ENCODE data around the gene ITGA11. TPM values are rescaled to one million over a fixed set of nuclear protein-coding genes. Genes with fewer than 3 reads are reported as not detected.

The ITGA11 gene
- total and polyA plus RNA-seq, 2 experiments from 2014 or later: 0.03 to 0.40 TPM

DNA sequence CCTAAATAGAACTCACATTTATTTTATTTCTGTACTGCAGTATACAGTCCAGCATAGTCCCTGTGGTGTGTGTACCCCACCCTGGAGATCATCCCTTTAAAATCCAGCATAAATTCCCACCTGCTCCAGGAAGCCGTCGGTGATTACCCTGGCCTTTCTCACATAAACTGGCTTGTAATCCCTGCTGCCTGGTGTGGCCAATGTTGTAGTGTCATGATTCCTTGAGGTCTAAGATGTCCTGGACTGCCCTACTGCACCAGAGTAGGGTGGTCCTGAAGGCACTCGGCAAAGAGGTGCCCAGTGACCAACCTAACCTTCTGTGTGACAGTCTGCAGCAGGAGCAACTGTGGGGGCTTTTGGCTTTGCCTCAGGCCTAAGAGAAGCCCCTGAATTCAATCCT lies 58.9 kb downstream of the ITGA11 start:
- no peaks in the 10 kb centered on the region for H3K36me3 Mint-ChIP-seq (ENCODE audit: low read depth)
- no peak overlapping the region for H3K27ac Mint-ChIP-seq
- TF ChIP-seq STAT1 (IDR thresholded peaks at IDR 0.05; ENCODE audit: unreplicated experiment): no peak
- TF ChIP-seq, protein P1, sequence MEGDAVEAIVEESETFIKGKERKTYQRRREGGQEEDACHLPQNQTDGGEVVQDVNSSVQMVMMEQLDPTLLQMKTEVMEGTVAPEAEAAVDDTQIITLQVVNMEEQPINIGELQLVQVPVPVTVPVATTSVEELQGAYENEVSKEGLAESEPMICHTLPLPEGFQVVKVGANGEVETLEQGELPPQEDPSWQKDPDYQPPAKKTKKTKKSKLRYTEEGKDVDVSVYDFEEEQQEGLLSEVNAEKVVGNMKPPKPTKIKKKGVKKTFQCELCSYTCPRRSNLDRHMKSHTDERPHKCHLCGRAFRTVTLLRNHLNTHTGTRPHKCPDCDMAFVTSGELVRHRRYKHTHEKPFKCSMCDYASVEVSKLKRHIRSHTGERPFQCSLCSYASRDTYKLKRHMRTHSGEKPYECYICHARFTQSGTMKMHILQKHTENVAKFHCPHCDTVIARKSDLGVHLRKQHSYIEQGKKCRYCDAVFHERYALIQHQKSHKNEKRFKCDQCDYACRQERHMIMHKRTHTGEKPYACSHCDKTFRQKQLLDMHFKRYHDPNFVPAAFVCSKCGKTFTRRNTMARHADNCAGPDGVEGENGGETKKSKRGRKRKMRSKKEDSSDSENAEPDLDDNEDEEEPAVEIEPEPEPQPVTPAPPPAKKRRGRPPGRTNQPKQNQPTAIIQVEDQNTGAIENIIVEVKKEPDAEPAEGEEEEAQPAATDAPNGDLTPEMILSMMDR (conservative IDR thresholded peaks at IDR 0.05; ENCODE audit: low read depth in 2 of 2): no peak
- TF ChIP-seq, protein P2, sequence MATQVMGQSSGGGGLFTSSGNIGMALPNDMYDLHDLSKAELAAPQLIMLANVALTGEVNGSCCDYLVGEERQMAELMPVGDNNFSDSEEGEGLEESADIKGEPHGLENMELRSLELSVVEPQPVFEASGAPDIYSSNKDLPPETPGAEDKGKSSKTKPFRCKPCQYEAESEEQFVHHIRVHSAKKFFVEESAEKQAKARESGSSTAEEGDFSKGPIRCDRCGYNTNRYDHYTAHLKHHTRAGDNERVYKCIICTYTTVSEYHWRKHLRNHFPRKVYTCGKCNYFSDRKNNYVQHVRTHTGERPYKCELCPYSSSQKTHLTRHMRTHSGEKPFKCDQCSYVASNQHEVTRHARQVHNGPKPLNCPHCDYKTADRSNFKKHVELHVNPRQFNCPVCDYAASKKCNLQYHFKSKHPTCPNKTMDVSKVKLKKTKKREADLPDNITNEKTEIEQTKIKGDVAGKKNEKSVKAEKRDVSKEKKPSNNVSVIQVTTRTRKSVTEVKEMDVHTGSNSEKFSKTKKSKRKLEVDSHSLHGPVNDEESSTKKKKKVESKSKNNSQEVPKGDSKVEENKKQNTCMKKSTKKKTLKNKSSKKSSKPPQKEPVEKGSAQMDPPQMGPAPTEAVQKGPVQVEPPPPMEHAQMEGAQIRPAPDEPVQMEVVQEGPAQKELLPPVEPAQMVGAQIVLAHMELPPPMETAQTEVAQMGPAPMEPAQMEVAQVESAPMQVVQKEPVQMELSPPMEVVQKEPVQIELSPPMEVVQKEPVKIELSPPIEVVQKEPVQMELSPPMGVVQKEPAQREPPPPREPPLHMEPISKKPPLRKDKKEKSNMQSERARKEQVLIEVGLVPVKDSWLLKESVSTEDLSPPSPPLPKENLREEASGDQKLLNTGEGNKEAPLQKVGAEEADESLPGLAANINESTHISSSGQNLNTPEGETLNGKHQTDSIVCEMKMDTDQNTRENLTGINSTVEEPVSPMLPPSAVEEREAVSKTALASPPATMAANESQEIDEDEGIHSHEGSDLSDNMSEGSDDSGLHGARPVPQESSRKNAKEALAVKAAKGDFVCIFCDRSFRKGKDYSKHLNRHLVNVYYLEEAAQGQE (IDR thresholded peaks at IDR 0.05; ENCODE audit: unreplicated experiment): no peak
- no peak for TF ChIP-seq CREB1 (CRISPR knock-in tag; IDR thresholded peaks at IDR 0.05; ENCODE audit: low read depth)
- no peak for TF ChIP-seq ZNF331 (CRISPR knock-in tag; IDR thresholded peaks at IDR 0.05; ENCODE audit: low read depth)
- no peak for TF ChIP-seq ZNF114 (CRISPR knock-in tag; IDR thresholded peaks at IDR 0.05)
- no peak for TF ChIP-seq EZH2phosphoT487 (IDR thresholded peaks at IDR 0.05; ENCODE audit: unreplicated experiment)
- no peak for TF ChIP-seq EZH2 (IDR thresholded peaks at IDR 0.05; ENCODE audit: low read depth, unreplicated experiment)
- TF ChIP-seq, protein P3, sequence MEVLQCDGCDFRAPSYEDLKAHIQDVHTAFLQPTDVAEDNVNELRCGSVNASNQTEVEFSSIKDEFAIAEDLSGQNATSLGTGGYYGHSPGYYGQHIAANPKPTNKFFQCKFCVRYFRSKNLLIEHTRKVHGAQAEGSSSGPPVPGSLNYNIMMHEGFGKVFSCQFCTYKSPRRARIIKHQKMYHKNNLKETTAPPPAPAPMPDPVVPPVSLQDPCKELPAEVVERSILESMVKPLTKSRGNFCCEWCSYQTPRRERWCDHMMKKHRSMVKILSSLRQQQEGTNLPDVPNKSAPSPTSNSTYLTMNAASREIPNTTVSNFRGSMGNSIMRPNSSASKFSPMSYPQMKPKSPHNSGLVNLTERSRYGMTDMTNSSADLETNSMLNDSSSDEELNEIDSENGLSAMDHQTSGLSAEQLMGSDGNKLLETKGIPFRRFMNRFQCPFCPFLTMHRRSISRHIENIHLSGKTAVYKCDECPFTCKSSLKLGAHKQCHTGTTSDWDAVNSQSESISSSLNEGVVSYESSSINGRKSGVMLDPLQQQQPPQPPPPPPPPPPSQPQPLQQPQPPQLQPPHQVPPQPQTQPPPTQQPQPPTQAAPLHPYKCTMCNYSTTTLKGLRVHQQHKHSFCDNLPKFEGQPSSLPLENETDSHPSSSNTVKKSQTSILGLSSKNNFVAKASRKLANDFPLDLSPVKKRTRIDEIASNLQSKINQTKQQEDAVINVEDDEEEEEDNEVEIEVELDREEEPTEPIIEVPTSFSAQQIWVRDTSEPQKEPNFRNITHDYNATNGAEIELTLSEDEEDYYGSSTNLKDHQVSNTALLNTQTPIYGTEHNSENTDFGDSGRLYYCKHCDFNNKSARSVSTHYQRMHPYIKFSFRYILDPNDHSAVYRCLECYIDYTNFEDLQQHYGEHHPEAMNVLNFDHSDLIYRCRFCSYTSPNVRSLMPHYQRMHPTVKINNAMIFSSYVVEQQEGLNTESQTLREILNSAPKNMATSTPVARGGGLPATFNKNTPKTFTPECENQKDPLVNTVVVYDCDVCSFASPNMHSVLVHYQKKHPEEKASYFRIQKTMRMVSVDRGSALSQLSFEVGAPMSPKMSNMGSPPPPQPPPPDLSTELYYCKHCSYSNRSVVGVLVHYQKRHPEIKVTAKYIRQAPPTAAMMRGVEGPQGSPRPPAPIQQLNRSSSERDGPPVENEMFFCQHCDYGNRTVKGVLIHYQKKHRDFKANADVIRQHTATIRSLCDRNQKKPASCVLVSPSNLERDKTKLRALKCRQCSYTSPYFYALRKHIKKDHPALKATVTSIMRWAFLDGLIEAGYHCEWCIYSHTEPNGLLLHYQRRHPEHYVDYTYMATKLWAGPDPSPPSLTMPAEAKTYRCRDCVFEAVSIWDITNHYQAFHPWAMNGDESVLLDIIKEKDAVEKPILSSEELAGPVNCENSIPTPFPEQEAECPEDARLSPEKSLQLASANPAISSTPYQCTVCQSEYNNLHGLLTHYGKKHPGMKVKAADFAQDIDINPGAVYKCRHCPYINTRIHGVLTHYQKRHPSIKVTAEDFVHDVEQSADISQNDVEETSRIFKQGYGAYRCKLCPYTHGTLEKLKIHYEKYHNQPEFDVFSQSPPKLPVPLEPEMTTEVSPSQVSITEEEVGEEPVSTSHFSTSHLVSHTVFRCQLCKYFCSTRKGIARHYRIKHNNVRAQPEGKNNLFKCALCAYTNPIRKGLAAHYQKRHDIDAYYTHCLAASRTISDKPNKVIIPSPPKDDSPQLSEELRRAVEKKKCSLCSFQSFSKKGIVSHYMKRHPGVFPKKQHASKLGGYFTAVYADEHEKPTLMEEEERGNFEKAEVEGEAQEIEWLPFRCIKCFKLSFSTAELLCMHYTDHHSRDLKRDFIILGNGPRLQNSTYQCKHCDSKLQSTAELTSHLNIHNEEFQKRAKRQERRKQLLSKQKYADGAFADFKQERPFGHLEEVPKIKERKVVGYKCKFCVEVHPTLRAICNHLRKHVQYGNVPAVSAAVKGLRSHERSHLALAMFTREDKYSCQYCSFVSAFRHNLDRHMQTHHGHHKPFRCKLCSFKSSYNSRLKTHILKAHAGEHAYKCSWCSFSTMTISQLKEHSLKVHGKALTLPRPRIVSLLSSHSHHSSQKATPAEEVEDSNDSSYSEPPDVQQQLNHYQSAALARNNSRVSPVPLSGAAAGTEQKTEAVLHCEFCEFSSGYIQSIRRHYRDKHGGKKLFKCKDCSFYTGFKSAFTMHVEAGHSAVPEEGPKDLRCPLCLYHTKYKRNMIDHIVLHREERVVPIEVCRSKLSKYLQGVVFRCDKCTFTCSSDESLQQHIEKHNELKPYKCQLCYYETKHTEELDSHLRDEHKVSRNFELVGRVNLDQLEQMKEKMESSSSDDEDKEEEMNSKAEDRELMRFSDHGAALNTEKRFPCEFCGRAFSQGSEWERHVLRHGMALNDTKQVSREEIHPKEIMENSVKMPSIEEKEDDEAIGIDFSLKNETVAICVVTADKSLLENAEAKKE (CRISPR knock-in tag; IDR thresholded peaks at IDR 0.05): no peak
- no peak for TF ChIP-seq NANOG (IDR thresholded peaks at IDR 0.05; ENCODE audit: borderline replicate concordance)
- TF ChIP-seq POLR2AphosphoS5 (IDR thresholded peaks at IDR 0.05; ENCODE audit: low read depth): no peak
- TF ChIP-seq, protein P4, sequence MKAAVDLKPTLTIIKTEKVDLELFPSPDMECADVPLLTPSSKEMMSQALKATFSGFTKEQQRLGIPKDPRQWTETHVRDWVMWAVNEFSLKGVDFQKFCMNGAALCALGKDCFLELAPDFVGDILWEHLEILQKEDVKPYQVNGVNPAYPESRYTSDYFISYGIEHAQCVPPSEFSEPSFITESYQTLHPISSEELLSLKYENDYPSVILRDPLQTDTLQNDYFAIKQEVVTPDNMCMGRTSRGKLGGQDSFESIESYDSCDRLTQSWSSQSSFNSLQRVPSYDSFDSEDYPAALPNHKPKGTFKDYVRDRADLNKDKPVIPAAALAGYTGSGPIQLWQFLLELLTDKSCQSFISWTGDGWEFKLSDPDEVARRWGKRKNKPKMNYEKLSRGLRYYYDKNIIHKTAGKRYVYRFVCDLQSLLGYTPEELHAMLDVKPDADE (IDR thresholded peaks at IDR 0.05): no peak
- TF ChIP-seq JUNB (IDR thresholded peaks at IDR 0.05; ENCODE audit: unreplicated experiment): no peak
- Histone ChIP-seq H2AFZ (no peak overlapping the region), H3K36me3 (ENCODE audit: insufficient read depth) (no peaks in the 10 kb centered on the region), H3K4me1 (ENCODE audit: insufficient read depth) (no peaks in the 10 kb centered on the region), H3K4me2 (no peak overlapping the region), H3F3A (replicated peaks; ENCODE audit: low read depth) (no peaks in the 10 kb centered on the region), H3K27me3 (ENCODE audit: insufficient read depth) (no peaks in the 10 kb centered on the region), H3K27ac (ENCODE audit: low read depth) (no peak overlapping the region), H3K79me2 (replicated peaks; ENCODE audit: insufficient read depth) (no peaks in the 10 kb centered on the region), H3K9me2 (ENCODE audit: insufficient read depth) (no peaks in the 10 kb centered on the region), H3K4me3 (no peak overlapping the region), H4K20me1 (replicated peaks; ENCODE audit: insufficient read depth) (no peaks in the 10 kb centered on the region)
- peaks cover 10% of the 10 kb centered on the region for H3K27me3 Mint-ChIP-seq (ENCODE audit: insufficient read depth, low read depth, poor library complexity)
- no peak for ATAC-seq
- no peaks in the 10 kb centered on the region for H3K9me3 Mint-ChIP-seq
- no peaks in the 10 kb centered on the region; the same call in 2 of the 3 replicates for H3K4me1 Mint-ChIP-seq
- DNase-seq (ENCODE audit: low spot score): no peak
- no peak overlapping the region for H3K4me3 Mint-ChIP-seq

All from GM23338 (cell line).